Subcutaneous abdominal adipose tissue (tissue), 5 donors: ENCODE results near the gene LRRC27.

Source experiments
- H3K27ac ChIP-seq: one replicate; pipeline ENCODE4 v1.7.0; 2013; ENCODE audit warnings: low read depth, mild to moderate bottlenecking, inconsistent platforms, low read length, moderate library complexity
- H3K27me3 ChIP-seq, 5 donors: one replicate each; pipeline ENCODE4 v1.7.0; 2013; ENCODE audit warnings: low read length in 5 of 5, inconsistent platforms in 1 of 5; ENCODE audit not compliant: control insufficient read depth in 5 of 5, insufficient read depth in 4 of 5
- H3K36me3 ChIP-seq, 5 donors: one replicate each; pipeline ENCODE4 v1.7.0; 2013; ENCODE audit warnings: low read length in 5 of 5; ENCODE audit not compliant: control insufficient read depth in 5 of 5, insufficient read depth in 5 of 5
- H3K4me1 ChIP-seq, 5 donors: one replicate each; pipeline ENCODE4 v1.7.0; 2013; ENCODE audit warnings: low read length in 5 of 5, mild to moderate bottlenecking in 3 of 5, moderate library complexity in 1 of 5; ENCODE audit not compliant: control insufficient read depth in 5 of 5, insufficient read depth in 5 of 5
- H3K4me3 ChIP-seq, 5 donors: one replicate each; pipeline ENCODE4 v1.7.0; 2013; ENCODE audit warnings: low read length in 5 of 5, low read depth in 1 of 5
- H3K9ac ChIP-seq, 5 donors: one replicate each; pipeline ENCODE4 v1.7.0; 2013; ENCODE audit warnings: low read length in 5 of 5, mild to moderate bottlenecking in 4 of 5, moderate library complexity in 3 of 5
- H3K9me3 ChIP-seq, 5 donors: one replicate each; pipeline ENCODE4 v1.7.0; 2013; ENCODE audit warnings: low read length in 5 of 5; ENCODE audit not compliant: control insufficient read depth in 5 of 5
- donor health status: healthy.
- donor health status: healthy.
- donor health status: healthy.
- donor health status: healthy.
- donor health status: healthy.

The LRRC27 gene

DNA sequence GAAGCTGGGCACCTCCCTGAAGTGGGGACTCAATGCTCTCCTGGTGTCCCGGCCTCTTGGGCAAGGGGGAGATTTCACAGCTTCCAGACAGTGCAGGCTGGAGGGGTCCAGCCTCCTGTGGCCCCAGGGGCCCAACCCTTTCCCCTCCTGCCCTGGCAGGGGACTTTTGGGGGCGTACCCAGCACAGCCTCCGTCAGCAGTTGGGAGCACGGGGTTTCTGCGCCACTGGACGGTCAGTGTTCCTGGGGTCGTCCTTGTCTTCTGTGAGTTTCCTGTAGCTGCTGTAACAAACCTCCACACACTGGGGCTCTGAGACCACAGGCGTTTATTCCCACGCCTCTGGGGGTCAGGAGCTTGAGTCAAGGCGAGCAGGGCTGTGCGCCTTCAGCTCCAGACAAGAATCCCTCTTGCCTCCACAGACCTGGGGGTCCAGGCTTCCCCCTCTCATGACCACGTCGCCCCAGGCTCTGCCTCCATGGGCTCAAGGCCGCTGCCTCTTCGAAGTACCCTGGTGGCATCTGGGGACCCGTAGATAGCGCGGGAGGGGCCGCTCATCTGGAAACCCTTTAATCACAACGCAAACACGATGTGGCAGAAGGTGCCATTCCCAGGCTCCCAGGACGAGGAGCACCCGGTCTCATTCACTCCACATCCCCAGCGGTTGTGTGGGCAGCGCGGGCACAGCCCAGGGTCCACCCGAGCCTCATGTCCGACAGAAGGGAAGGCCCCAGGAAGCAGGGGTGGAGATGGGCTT is 79.0 kb downstream of the LRRC27 start:
- Histone ChIP-seq H3K4me3 (peak overlapping the region in 3 of 5 donors; percentile 4 to 36 (median 18)), H3K4me1 (peaks cover 11 to 82% (median 58%) of the 10 kb centered on the region in 5 donors), H3K9me3 (no peaks in the 10 kb centered on the region), H3K27me3 (no peaks in the 10 kb centered on the region), H3K9ac (peak overlapping the region in 3 of 5 donors; percentile 2 to 53 (median 36)), H3K36me3 (peaks cover 0 to 23% (median 18%) of the 10 kb centered on the region in 5 donors), H3K27ac (peak overlapping the region; percentile 74)

DNA sequence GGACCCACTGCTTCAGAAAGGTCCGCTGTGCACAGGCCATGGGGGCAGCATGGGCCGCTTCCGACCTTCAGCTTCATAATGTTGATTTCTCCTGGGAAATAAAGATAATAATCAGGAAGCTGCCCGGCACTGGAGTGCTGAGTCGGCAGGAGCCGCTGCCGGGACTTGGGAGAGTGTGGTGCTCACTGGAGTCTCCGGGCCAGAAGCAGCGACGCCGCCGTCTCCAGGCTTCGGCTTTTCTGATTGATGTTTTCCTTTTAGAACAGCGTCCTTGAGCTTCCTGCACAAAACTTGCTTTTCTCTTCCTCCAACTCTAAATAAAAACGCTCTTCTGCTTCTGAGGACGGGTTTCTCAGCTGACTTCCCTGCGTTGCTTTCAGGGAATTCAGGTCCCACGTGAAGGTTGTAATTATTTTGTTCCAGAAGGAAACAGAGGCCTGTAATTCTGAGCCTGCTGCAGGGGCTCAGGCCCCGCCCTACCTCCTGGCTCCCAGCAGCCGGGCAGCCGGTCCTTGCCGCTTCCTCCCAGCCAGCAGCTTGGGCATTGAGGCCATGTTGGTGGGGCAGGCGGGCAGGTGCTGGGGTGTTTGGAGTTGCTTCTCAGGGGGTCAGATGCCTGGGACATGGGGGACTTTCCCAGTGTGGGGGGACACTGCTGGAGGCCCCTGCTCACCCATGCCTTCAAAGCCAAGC is 79.7 kb downstream of the LRRC27 start:
- Histone ChIP-seq H3K36me3 (peaks cover 0 to 17% (median 12%) of the 10 kb centered on the region in 5 donors), H3K4me1 (peaks cover 11 to 84% (median 61%) of the 10 kb centered on the region in 5 donors), H3K9ac (peak overlapping the region; percentile 1 to 53 (median 2)), H3K27me3 (no peaks in the 10 kb centered on the region), H3K4me3 (peak overlapping the region in 4 of 5 donors; percentile 4 to 36 (median 14)), H3K27ac (peak overlapping the region; percentile 74), H3K9me3 (no peaks in the 10 kb centered on the region)

DNA sequence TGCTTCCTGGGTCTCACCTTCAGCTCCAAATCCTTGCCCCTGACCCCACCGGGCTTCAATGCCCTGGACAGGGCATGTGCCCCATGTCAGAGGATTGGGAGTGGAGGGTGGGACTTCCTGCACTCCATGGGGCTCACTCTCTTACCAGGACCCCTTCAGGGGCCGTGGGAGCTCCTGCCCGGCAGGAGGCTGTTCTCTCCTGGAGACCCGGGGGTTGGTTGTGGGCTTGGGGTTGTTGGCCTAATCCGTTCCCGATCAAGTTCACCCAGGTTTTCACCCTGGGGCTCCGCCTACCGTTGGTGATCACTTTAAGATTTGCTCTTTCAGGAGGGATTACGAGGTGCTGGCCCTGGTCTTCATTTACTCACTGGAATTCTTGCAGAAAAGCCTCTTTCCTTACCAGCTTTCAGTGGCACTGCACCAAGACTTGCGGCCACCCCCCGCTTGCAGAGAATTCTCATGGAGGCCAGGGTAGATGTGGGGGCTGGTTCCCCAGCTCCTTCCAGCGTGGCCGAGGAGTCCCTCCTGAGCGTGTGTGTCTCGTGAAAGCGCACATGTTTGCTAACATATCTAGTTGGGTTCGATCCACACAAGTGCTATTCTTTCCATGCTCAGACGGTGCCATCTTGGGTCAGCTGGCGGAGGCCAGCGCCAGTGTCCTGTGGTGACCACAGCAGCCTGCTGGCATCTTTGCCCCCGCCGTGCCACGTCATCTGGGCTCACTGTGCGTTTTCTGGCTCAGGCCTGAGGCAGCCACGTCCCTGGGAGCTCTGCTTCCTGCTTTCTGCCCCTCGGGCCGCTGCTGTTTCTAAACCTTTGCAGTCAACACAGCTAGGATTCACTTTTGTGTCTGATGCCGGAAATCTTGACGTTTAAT is 80.6 kb downstream of the LRRC27 start:
- H3K9ac ChIP-seq, result peak overlapping the region in 3 of 5 donors; percentile 1 to 53 (median 26)
- H3K27me3 ChIP-seq, result no peaks in the 10 kb centered on the region
- H3K4me1 ChIP-seq, result peaks cover 11 to 84% (median 61%) of the 10 kb centered on the region in 5 donors
- peaks cover 0 to 15% (median 12%) of the 10 kb centered on the region in 5 donors for H3K36me3 ChIP-seq
- peak overlapping the region in 1 of 5 donors; percentile 36 for H3K4me3 ChIP-seq
- H3K9me3 ChIP-seq, result no peaks in the 10 kb centered on the region
- peak overlapping the region; percentile 74 for H3K27ac ChIP-seq

DNA sequence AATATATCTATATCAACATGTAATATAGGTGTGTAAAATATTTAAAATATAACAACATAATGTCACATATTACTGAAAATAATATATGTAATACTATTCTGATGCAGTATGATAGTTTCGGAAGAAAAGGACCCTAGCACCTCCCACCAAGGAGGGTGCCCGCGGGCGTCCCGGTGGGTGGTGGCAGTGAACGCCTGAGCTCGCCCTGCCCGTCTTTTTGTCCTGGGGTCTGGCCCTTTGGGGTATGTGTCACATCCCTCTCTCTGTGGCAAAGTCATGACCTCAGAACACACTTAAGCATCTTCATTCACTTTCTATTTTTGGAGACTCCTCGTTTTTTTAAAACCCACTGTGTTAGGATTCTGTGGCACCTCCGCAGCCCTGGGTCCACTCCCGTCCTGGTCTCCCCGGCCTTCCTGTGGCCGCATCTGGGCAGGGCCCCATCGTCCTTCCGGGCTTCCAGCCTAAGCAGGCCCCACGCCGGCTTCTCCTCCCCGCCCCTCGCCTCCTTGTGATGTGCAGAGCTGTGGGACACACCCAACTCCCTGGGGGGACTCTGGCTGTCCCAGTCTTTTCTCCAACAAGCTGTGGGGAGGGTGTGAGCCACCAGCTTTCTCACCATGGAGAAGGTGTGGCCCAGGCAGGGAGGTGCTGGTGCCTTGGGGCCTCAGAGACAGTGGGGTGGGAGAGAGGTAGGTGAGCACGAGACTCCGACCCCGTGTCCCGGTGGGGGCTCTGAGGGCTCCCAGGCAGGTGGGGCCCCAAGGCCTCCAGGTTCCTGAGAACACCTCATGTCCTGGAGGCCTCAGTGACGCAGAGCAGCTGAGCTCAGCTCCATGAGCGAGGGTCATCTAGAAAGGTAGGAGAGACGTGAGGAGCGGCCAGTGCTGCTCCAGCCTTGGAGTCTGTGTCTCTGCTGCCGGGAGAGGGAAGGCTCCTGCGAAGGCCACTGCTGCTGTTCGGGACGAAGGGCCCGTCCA is 81.5 kb downstream of the LRRC27 start:
- H3K4me1 ChIP-seq, result peaks cover 10 to 84% (median 60%) of the 10 kb centered on the region in 5 donors
- H3K36me3 ChIP-seq, result peaks cover 0 to 15% (median 12%) of the 10 kb centered on the region in 5 donors
- no peak overlapping the region for H3K27ac ChIP-seq
- no peak overlapping the region for H3K4me3 ChIP-seq
- H3K9ac ChIP-seq, result peak overlapping the region in 1 of 5 donors; percentile 1
- no peaks in the 10 kb centered on the region for H3K27me3 ChIP-seq
- H3K9me3 ChIP-seq, result no peaks in the 10 kb centered on the region

GRCh38 chr10:132414402-132415016 is 82.5 kb downstream of the LRRC27 start:
- no peak overlapping the region for H3K9ac ChIP-seq
- peaks cover 10 to 82% (median 60%) of the 10 kb centered on the region in 5 donors for H3K4me1 ChIP-seq
- H3K27ac ChIP-seq, result no peak overlapping the region
- peaks cover 0 to 15% (median 11%) of the 10 kb centered on the region in 5 donors for H3K36me3 ChIP-seq
- H3K27me3 ChIP-seq, result no peaks in the 10 kb centered on the region
- no peaks in the 10 kb centered on the region for H3K9me3 ChIP-seq
- no peak overlapping the region for H3K4me3 ChIP-seq

GRCh38 chr10:132415255-132415654 is 83.3 kb downstream of the LRRC27 start:
- Histone ChIP-seq H3K9ac (peak overlapping the region in 2 of 5 donors; percentile 41 to 73), H3K27ac (no peak overlapping the region), H3K4me1 (peaks cover 10 to 84% (median 67%) of the 10 kb centered on the region in 5 donors), H3K27me3 (no peaks in the 10 kb centered on the region), H3K9me3 (no peaks in the 10 kb centered on the region), H3K36me3 (peaks cover 0 to 15% (median 11%) of the 10 kb centered on the region in 5 donors), H3K4me3 (no peak overlapping the region)

- peaks cover 9 to 84% (median 70%) of the 10 kb centered on the region in 5 donors for H3K4me1 ChIP-seq
- H3K9ac ChIP-seq, result no peak overlapping the region
- no peaks in the 10 kb centered on the region for H3K27me3 ChIP-seq
- no peak overlapping the region for H3K27ac ChIP-seq
- no peaks in the 10 kb centered on the region for H3K9me3 ChIP-seq
- peaks cover 0 to 15% (median 11%) of the 10 kb centered on the region in 5 donors for H3K36me3 ChIP-seq
- no peak overlapping the region for H3K4me3 ChIP-seq
Measured at GRCh38 chr10:132415956-132416355, 84.0 kb downstream of the LRRC27 start.

- no peaks in the 10 kb centered on the region for H3K27me3 ChIP-seq
- no peak overlapping the region for H3K4me3 ChIP-seq
- H3K36me3 ChIP-seq, result peaks cover 0 to 15% (median 11%) of the 10 kb centered on the region in 5 donors
- H3K4me1 ChIP-seq, result peaks cover 5 to 84% (median 70%) of the 10 kb centered on the region in 5 donors
- peak overlapping the region; percentile 41 for H3K27ac ChIP-seq
- no peaks in the 10 kb centered on the region for H3K9me3 ChIP-seq
- H3K9ac ChIP-seq, result no peak overlapping the region
Measured at GRCh38 chr10:132416566-132417256, 84.7 kb downstream of the LRRC27 start.
